ENCODE measurements around the gene CIT. TPM values are rescaled to one million over a fixed set of nuclear protein-coding genes. Genes with fewer than 3 reads are reported as not detected.

Gene CIT
- total and polyA plus RNA-seq, 2 experiments from 2014 or later, result 1.4 to 30.3 TPM

GRCh38 chr12:119791453-119791852, 85.7 kb downstream of the CIT start:
- no peak for TF ChIP-seq CTCF (IDR thresholded peaks at IDR 0.05; ENCODE audit: low read depth, low read length)
- no peaks in the 10 kb centered on the region for H3K4me1 ChIP-seq (ENCODE audit: low read depth)
- H3K36me3 ChIP-seq, result no peaks in the 10 kb centered on the region
- no peak for DNase-seq (ENCODE audit: low read depth in 1 of 2, low spot score in 1 of 2)
- H3K4me3 ChIP-seq, result no peak overlapping the region
- H3K27me3 ChIP-seq, result no peaks in the 10 kb centered on the region
- no peaks in the 10 kb centered on the region for H3K9me3 ChIP-seq (ENCODE audit: low read depth)
- no peak overlapping the region for H3K27ac ChIP-seq

GRCh38 chr12:119788786-119789185, 88.3 kb downstream of the CIT start:
- Histone ChIP-seq H3K9me3 (ENCODE audit: low read depth) (no peaks in the 10 kb centered on the region), H3K36me3 (no peaks in the 10 kb centered on the region), H3K4me3 (no peak overlapping the region), H3K27ac (no peak overlapping the region), H3K4me1 (ENCODE audit: low read depth) (no peaks in the 10 kb centered on the region), H3K27me3 (no peaks in the 10 kb centered on the region)
- DNase-seq (ENCODE audit: low read depth in 1 of 2, low spot score in 1 of 2), result no peak
- no peak for TF ChIP-seq CTCF (IDR thresholded peaks at IDR 0.05; ENCODE audit: low read depth, low read length)

DNA sequence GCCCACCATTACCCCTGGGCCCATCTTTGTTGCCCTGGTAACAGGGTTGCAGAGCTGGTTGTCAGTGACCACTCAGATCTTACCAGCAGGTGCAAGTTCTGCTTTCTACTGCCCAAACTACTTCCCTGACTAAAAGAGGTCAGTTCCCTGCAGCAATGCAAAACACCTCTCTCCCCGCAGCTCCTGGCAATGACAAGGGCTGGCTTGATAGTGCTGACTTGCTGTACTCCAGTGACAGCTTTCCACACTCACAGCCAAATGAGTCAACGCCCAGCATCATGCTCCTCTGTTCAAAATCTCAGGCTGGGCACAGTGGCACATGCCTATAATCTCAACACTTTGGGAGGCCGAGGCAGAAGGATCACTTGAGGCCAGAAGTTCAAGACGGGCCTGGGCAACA, 90.6 kb downstream of the CIT start:
- Histone ChIP-seq H3K9me3 (ENCODE audit: low read depth) (no peaks in the 10 kb centered on the region), H3K36me3 (no peaks in the 10 kb centered on the region), H3K27ac (no peak overlapping the region), H3K4me3 (no peak overlapping the region), H3K27me3 (no peaks in the 10 kb centered on the region), H3K4me1 (ENCODE audit: low read depth) (no peaks in the 10 kb centered on the region)
- DNase-seq (ENCODE audit: low read depth in 1 of 2, low spot score in 1 of 2), result no peak
- TF ChIP-seq CTCF (IDR thresholded peaks at IDR 0.05; ENCODE audit: low read depth, low read length), result no peak

DNA sequence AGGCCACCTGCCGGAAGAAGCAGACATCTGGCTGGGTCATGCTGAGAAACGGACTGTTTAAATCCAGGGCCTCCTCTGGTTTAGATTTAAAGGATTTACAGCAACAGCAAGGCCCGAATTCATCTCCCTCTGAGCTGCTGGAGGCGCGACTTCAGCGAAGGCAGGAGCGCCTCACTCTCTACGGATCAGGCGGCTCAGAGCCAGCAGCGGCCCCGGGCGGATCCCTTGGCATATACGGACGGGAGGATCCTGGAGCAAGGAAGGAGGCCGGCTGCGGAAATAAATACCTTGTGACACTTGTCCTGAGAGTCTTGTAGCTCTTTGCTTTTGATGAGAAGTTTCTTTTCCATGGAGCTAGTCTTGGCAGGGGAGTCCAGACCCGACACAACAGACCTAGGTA, 92.4 kb downstream of the CIT start:
- H3K4me3 ChIP-seq, result no peak overlapping the region
- H3K27ac ChIP-seq, result no peak overlapping the region
- no peak for DNase-seq (ENCODE audit: low read depth in 1 of 2, low spot score in 1 of 2)
- no peak for TF ChIP-seq CTCF (IDR thresholded peaks at IDR 0.05; ENCODE audit: low read depth, low read length)
- no peaks in the 10 kb centered on the region for H3K4me1 ChIP-seq (ENCODE audit: low read depth)
- H3K9me3 ChIP-seq (ENCODE audit: low read depth), result no peaks in the 10 kb centered on the region
- H3K27me3 ChIP-seq, result no peaks in the 10 kb centered on the region
- no peaks in the 10 kb centered on the region for H3K36me3 ChIP-seq

GRCh38 chr12:119783787-119784186, 93.3 kb downstream of the CIT start:
- Histone ChIP-seq H3K27me3 (no peaks in the 10 kb centered on the region), H3K27ac (no peak overlapping the region), H3K36me3 (no peaks in the 10 kb centered on the region), H3K9me3 (ENCODE audit: low read depth) (no peaks in the 10 kb centered on the region), H3K4me1 (ENCODE audit: low read depth) (no peaks in the 10 kb centered on the region), H3K4me3 (no peak overlapping the region)
- no peak for TF ChIP-seq CTCF (IDR thresholded peaks at IDR 0.05; ENCODE audit: low read depth, low read length)
- DNase-seq (ENCODE audit: low read depth in 1 of 2, low spot score in 1 of 2), result no peak

- no peak for TF ChIP-seq CTCF (IDR thresholded peaks at IDR 0.05; ENCODE audit: low read depth, low read length)
- no peak for DNase-seq (ENCODE audit: low read depth in 1 of 2, low spot score in 1 of 2)
- no peak overlapping the region for H3K27ac ChIP-seq
- no peaks in the 10 kb centered on the region for H3K27me3 ChIP-seq
- H3K4me1 ChIP-seq (ENCODE audit: low read depth), result no peaks in the 10 kb centered on the region
- no peaks in the 10 kb centered on the region for H3K36me3 ChIP-seq
- no peaks in the 10 kb centered on the region for H3K9me3 ChIP-seq (ENCODE audit: low read depth)
- no peak overlapping the region for H3K4me3 ChIP-seq
Measured at GRCh38 chr12:119781804-119782203, 95.3 kb downstream of the CIT start.

Measured in cardiac muscle cell (in vitro differentiated cells and primary cell).